Measurements from ENCODE around the gene ANAPC13.

The ANAPC13 gene

GRCh38 chr3:134473868-134474546, 11.8 kb downstream of the ANAPC13 start:
- Histone ChIP-seq H3K4me1 (ENCODE audit: low read length) (no peaks in the 10 kb centered on the region), H3K9ac (ENCODE audit: low read length) (no peak overlapping the region), H3K79me2 (ENCODE audit: low read length) (no peaks in the 10 kb centered on the region), H3K4me3 (ENCODE audit: low read length) (no peak overlapping the region), H3K36me3 (replicated peaks; ENCODE audit: insufficient read depth, low read length) (peaks cover 10% of the 10 kb centered on the region; the same call in 1 of the 2 replicates), H2AFZ (ENCODE audit: low read length) (no peak overlapping the region), H3K27me3 (replicated peaks; ENCODE audit: insufficient read depth, low read length) (no peaks in the 10 kb centered on the region), H3K9me2 (replicated peaks; ENCODE audit: insufficient read depth, low read length) (no peaks in the 10 kb centered on the region), H3K27ac (ENCODE audit: low read length) (no peak overlapping the region), H3K4me2 (ENCODE audit: low read depth, low read length) (no peak overlapping the region), H4K20me1 (ENCODE audit: insufficient read depth, low read length) (no peaks in the 10 kb centered on the region), H3K9me3 (replicated peaks; ENCODE audit: insufficient read depth, low read length) (no peaks in the 10 kb centered on the region), H3F3A (ENCODE audit: insufficient read depth, low read length) (no peaks in the 10 kb centered on the region)
- TF ChIP-seq EZH2 (optimal IDR thresholded peaks at IDR 0.05; ENCODE audit: low read depth, low read length) (no peak), CTCF (IDR thresholded peaks at IDR 0.05; ENCODE audit: low read length) (peak; percentile 81), EZH2phosphoT487 (IDR thresholded peaks at IDR 0.05; ENCODE audit: low read length) (no peak)
- peak; percentile 76 for DNase-seq

GRCh38 chr3:134472831-134473230, 13.0 kb downstream of the ANAPC13 start:
- Histone ChIP-seq H3K4me2 (ENCODE audit: low read depth, low read length) (no peak overlapping the region), H3K36me3 (replicated peaks; ENCODE audit: insufficient read depth, low read length) (0 out of 2 replicates have a peak, but pooled peaks cover 6% of the 10 kb centered on the region), H3K9ac (ENCODE audit: low read length) (no peak overlapping the region), H3K79me2 (ENCODE audit: low read length) (no peaks in the 10 kb centered on the region), H3K4me3 (ENCODE audit: low read length) (no peak overlapping the region), H3K27ac (ENCODE audit: low read length) (no peak overlapping the region), H3K9me2 (replicated peaks; ENCODE audit: insufficient read depth, low read length) (no peaks in the 10 kb centered on the region), H3F3A (ENCODE audit: insufficient read depth, low read length) (no peaks in the 10 kb centered on the region), H2AFZ (ENCODE audit: low read length) (no peak overlapping the region), H3K9me3 (replicated peaks; ENCODE audit: insufficient read depth, low read length) (no peaks in the 10 kb centered on the region), H3K4me1 (ENCODE audit: low read length) (no peaks in the 10 kb centered on the region), H3K27me3 (replicated peaks; ENCODE audit: insufficient read depth, low read length) (no peaks in the 10 kb centered on the region), H4K20me1 (ENCODE audit: insufficient read depth, low read length) (no peaks in the 10 kb centered on the region)
- DNase-seq, result no peak
- TF ChIP-seq EZH2phosphoT487 (IDR thresholded peaks at IDR 0.05; ENCODE audit: low read length) (no peak), CTCF (IDR thresholded peaks at IDR 0.05; ENCODE audit: low read length) (no peak), EZH2 (optimal IDR thresholded peaks at IDR 0.05; ENCODE audit: low read depth, low read length) (no peak)

- Histone ChIP-seq H3K9me3 (replicated peaks; ENCODE audit: insufficient read depth, low read length) (no peaks in the 10 kb centered on the region), H2AFZ (ENCODE audit: low read length) (no peak overlapping the region), H3K4me2 (ENCODE audit: low read depth, low read length) (no peak overlapping the region), H4K20me1 (ENCODE audit: insufficient read depth, low read length) (no peaks in the 10 kb centered on the region), H3K4me3 (ENCODE audit: low read length) (no peak overlapping the region), H3K4me1 (ENCODE audit: low read length) (no peaks in the 10 kb centered on the region), H3K9ac (ENCODE audit: low read length) (no peak overlapping the region), H3K36me3 (replicated peaks; ENCODE audit: insufficient read depth, low read length) (no peaks in the 10 kb centered on the region), H3K9me2 (replicated peaks; ENCODE audit: insufficient read depth, low read length) (no peaks in the 10 kb centered on the region), H3K27ac (ENCODE audit: low read length) (no peak overlapping the region), H3F3A (ENCODE audit: insufficient read depth, low read length) (no peaks in the 10 kb centered on the region), H3K27me3 (replicated peaks; ENCODE audit: insufficient read depth, low read length) (no peaks in the 10 kb centered on the region), H3K79me2 (ENCODE audit: low read length) (no peaks in the 10 kb centered on the region)
- DNase-seq, result no peak
- TF ChIP-seq EZH2phosphoT487 (IDR thresholded peaks at IDR 0.05; ENCODE audit: low read length) (no peak), CTCF (IDR thresholded peaks at IDR 0.05; ENCODE audit: low read length) (no peak), EZH2 (optimal IDR thresholded peaks at IDR 0.05; ENCODE audit: low read depth, low read length) (no peak)
Observed at GRCh38 chr3:134471521-134472193, 14.1 kb downstream of the ANAPC13 start.
